ENCODE data around the gene SMIM3.
"Not testable (repeated sequence)": the region's sequence is repeated elsewhere in the genome, so short reads cannot be mapped to it uniquely, and the experiment has no call there.

SMIM3 gene

DNA sequence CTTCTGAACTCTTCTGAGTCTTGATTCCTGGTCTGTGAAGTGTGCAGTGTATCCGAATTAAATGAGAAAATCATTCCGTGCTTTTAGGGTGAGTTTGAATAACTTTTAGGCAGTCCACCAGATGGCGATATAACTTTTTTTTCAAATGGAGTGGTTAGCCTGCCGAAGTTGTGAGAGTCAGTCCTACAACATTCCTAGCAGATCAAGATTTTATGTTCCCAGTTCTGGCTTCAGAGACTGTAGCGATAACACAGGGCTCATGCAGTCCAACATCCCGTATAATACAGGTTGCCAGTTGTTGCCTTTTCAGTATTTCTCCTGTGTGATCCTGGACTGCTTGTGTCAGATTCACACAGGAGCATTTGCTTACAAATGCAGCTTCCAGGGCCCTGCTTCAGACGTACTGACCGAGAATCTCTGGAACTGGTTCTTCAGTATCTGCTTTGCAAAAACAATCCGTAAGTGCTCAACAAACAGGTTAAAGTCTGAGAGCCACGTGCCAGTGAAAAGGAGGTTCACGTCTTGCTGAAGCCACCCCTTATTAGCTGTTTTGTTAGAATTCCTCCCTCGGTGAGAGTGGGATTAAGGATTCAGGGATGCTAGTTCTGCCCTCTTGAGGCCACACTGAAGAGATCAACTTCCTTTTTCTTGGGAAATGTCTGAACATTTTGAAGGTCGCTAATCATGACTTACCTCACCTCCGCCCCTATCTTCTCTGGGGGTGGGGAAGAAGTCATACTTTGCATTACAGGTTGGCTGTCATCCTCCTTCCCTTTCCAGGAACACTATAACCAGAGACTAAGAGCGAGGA, 22.8 kb downstream of the SMIM3 start:
- DNase-seq: peak; percentile 75

DNA sequence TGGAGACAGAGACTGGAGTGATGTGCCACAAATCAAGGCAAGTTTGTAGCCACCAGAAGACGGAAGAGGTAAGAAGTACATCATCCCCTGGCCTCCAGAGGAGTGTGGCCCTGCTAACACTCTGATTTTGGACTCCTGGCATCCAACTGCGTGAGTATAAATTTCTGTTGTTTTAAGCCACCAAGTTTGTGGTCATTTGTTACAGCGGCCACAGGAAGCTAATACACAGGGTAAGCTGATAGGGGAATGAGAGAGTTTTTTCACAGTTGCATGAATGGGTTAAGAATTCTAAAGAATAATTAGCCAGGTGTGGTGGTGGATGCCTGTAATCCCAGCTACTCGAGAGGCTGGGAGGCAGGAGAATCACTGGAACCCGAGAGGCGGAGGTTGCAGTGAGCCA, 25.8 kb downstream of the SMIM3 start:
- no peak for DNase-seq

DNA sequence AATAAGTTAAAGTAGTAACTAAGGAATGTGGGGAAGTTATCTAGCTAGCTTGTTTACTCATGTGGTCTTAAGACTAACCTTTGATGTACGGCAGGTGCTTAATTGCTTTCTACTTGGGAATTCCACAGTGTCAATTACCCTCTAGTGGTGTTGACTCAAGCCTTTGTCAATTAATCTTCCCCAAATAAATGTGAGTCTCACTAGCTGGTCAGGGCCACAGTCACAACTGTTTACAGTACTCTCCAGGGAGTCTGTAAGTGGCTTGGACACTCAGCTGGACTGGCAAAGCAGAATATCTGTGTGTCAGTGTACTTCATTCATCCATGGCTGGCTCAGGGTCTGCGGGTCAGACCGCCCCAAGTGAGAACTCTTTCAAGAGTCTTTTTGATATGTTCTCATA, 30.8 kb downstream of the SMIM3 start:
- no peak for DNase-seq

DNA sequence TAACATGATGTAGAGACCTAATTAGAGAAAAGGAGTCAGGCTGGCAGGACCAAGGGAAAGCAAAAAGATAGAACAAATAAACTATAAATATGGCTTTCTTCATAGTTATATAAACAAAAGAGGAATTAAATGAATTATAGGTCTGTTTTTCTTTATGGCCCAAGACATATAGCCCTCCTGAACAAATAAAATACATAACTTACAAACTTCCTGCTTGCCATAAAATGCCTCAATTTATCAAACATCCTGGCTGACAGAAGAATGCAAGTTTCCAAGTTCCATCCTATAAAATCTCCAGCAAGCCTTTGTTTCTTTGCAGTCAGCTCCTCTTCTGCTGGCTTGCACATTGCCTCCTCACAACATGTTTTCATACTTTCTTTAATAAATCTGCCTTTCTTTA, 36.5 kb downstream of the SMIM3 start:
- no peak for DNase-seq

DNA sequence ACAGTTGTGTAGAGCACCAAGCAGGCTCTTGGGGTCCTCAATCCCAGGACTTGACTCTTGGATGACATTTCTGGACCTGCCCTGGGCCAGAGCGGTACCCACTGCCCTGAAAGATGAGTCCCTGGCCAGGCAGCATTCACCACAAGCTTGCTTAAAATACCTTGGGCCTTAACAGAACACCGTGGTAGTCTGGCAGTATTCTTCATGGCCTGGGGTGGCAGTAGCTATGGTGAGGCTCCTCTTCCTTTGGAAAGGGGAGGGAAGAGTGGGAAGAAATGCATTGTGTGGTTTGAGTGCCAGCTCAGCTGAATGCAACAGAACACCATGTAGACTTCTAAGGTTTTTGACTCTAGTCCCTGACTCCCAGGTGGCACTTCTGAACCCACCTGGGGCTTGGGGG, 38.4 kb downstream of the SMIM3 start:
- no peak for DNase-seq

DNA sequence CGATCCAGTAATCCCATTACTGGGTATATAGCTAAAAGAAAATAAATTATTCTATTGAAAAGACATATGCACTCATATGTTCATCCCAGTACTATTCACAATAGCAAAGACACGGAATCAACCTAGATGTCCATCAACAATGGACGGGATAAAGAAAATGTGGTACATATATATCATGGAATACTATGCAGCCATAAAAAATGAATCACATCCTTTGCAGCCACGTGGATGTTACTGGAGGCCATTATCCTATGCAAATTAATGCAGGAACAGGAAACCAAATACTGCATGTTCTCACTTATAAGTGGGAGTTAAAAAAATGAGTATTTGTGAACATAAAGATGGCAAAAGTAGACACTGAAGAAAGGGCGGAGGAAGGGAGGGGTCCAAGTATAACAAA, 51.2 kb downstream of the SMIM3 start:
- DNase-seq: no peak

DNA sequence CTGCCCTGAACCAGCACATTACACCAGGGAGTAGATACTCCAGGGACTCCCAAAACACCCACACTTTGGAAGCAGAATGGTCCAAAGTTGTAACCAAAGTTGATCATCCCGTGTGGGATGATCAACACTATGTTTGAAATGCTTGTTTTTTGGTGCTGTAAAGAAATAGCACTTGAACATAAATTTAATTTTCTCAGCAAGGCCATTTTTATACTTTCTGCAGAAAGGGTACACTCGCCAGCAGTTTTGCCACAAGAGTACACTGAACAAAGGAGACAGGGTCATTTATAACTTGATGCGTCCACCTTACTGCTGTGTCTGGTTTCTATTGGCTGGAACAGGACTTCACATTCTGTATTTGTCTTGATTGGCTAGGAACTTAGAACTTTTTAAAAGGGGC, 53.3 kb downstream of the SMIM3 start:
- not testable (repeated sequence) for DNase-seq

DNA sequence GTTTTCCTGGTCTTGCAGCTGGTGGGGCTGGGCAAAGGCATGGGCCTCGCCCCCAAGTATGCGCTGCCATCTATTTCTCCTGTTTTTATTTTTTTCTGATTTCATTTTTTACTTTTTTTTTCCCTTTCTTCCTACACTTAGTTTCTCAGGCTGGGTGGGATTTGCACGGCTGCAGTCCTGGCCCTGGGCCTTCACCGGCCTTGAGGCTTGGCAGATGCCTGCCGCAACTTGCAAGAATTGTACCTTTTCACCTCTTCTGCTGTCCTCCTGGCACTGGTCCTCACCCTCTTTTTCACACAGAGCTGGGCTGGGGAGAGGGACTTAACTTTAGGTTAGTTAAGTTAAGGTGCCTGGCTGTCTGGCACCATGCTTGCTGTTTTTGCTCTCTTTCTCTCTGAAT, 57.5 kb downstream of the SMIM3 start:
- no peak for DNase-seq

DNA sequence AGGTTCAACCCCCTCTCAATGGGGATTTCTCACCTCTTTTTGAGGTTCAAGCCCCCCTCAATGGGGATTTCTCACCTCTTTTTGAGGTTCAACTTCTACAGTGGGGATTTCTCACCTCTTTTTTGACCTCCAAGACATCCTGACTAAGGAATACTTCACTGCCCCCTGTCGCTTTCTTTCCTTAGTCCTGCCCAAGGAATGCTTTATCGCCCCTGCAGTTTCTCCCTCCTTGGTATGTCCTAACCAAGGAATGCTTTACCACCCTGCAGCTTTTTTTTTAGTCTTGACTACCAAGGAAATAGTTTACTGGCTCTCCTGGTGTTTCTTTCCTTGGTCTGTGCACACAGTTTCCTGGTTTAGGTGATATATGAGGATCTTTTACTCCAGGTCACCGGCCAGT, 58.1 kb downstream of the SMIM3 start:
- DNase-seq: no peak

DNA sequence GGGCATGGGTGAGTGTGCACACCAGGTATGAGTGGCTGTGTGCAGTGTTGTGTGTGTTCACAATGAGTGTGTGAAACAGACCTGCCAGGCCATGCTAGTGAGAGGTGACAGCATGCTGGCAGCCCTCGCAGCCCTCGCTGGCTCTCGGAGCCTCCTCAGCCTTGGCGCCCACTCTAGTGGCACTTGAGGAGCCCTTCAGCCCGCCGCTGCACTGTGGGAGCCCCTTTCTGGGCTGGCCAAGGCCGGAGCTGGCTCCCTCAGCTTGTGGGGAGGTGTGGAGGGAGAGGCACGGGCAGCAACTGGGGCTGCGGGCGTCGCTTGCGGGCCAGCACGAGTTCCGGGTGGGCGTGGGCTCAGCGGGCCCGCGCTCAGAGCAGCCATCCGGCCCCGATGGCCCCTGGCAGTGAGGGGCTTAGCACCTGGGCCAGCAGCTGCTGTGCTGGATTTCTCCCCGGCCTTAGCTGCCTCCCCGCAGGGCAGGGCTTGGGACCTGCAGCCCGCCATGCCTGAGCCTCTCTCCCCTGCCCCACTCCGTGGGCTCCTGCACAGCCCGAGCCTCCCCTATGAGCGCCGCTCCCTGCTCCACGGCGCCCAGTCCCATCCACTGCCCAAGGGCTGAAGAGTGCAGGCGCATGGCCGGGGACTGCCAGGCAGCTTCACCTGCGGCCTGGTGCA, 66.8 kb downstream of the SMIM3 start:
- DNase-seq: not testable (repeated sequence)

DNA sequence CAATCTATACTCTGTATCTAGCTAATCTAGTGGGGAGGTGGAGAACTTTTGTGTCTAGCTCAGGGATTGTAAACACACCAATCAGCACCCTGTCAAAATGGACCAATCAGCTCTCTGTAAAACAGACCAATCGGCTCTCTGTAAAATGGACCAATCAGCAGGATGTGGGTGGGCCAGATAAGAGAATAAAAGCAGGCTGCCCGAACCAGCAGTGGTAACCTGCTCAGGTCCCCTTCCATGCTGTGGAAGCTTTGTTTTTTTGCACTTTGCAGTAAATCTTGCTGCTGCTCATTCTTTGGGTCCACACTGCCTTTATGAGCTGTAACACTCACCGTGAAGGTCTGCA, 67.7 kb downstream of the SMIM3 start, which contains the start of gene IRGM:
Gene IRGM (plus strand): TSS at position 214 of the 346 bp plus-strand sequence. CDS start 1,603 bp downstream, outside the sequence.
- DNase-seq: not testable (repeated sequence)
